ENCODE data around the gene SMR3A. TPM values are rescaled to one million over a fixed set of nuclear protein-coding genes. Genes with fewer than 3 reads are reported as not detected.

Gene SMR3A
- total RNA-seq, 4 donors from 2014 or later: not detected

DNA sequence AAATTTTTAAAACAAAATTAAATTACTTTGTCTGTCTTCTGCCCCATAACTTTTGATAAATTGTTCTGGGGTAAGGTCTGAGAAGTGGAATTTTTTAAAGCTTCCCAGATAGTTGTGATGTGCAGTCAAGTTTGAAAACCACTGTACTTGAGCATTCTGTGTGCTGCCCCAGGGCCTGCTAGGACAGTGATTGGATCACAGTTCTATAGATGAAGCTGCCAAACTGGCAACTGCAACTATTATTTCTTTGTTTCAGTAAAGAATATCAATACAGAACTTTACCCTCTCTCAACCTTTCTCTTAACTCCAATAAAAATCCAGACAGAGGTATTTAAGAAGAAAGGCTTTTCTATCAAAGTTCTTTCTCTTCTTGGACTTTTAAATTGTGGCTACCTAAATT, 37.0 kb downstream of the SMR3A start, which contains the start of gene OPRPN:
TSS of gene OPRPN (plus strand) at position 361 of the 400 bp plus-strand sequence. CDS start 1,346 bp downstream, outside the sequence.
- DNase-seq: no peak
- no peaks in the 10 kb centered on the region for H3K27me3 ChIP-seq
- no peaks in the 10 kb centered on the region for H3K9me3 ChIP-seq
- H3K27ac ChIP-seq: no peak within 1 kb of the TSS
- TF ChIP-seq POLR2A (IDR thresholded peaks at IDR 0.05): no peak
- TF ChIP-seq CTCF (IDR thresholded peaks at IDR 0.05): no peak
- no peaks in the 10 kb centered on the region for H3K36me3 ChIP-seq
- H3K4me1 ChIP-seq: no peaks in the 10 kb centered on the region
- H3K4me3 ChIP-seq: no peak within 1 kb of the TSS

DNA sequence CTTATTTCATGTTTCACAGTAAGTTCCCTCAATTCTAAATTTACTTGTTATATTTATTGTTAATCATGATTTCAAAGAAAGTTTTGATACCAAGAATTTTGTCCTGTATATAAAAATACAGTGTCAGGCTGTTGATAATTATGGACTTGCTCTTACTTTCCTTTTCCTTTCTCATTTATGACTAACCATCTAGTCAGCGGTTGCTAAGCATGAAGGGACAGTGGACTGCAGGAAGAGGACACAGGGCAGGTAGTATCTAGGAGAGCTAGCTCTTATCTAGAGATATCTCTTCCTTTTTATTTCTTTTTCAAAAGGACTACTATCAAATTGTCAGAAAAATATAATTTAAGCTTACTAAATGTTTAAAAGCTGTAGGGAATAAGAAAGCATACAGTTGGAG, 38.8 kb downstream of the SMR3A start:
- DNase-seq: no peak
- Histone ChIP-seq H3K27ac (no peak overlapping the region), H3K4me3 (no peak overlapping the region), H3K27me3 (no peaks in the 10 kb centered on the region), H3K4me1 (no peaks in the 10 kb centered on the region), H3K9me3 (no peaks in the 10 kb centered on the region), H3K36me3 (no peaks in the 10 kb centered on the region)
- no peak for TF ChIP-seq CTCF (IDR thresholded peaks at IDR 0.05)
- TF ChIP-seq POLR2A (IDR thresholded peaks at IDR 0.05): no peak

DNA sequence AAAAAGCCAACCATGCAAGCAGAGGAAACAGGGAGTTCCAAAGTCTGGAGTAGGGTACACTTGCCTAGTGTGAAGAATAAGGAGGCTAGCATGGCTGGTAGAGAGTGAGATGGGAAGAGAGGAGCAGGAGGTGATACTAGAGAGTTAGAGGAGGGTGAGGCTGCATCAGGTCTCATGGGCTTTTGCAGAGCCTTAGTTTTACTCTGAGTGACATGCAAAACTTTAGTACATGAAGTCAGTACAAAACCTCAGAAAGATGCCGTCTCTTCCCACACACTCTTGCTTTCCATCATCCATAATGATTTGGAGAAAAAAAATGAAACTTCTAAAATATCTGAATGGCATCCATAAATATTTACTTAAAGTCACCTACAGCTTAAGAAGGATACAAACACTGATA, 42.2 kb downstream of the SMR3A start:
- Histone ChIP-seq H3K27ac (no peak overlapping the region), H3K9me3 (no peaks in the 10 kb centered on the region), H3K36me3 (no peaks in the 10 kb centered on the region), H3K27me3 (no peaks in the 10 kb centered on the region), H3K4me1 (no peaks in the 10 kb centered on the region), H3K4me3 (no peak overlapping the region)
- DNase-seq: no peak
- TF ChIP-seq CTCF (IDR thresholded peaks at IDR 0.05): no peak
- no peak for TF ChIP-seq POLR2A (IDR thresholded peaks at IDR 0.05)

DNA sequence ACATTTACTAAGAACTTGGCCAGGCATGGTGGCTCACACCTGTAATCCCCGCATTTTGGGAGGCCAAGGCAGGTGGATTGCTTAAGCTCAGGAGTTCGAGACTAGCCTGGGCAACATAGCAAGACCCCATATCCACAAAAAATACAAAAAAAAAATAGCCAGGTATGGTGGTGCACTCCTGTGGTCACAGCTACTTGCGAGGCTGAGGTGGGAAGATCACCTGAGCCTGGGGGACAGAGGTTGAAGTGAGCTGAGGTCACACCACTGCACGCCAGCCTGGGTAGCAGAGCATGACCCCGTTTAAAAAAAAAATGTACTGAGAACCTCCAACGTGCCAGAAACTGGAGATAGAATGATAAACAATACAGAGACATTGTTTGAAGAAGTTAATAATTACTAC, 45.2 kb downstream of the SMR3A start:
- Histone ChIP-seq H3K9me3 (no peaks in the 10 kb centered on the region), H3K4me3 (no peak overlapping the region), H3K27me3 (no peaks in the 10 kb centered on the region), H3K4me1 (no peaks in the 10 kb centered on the region), H3K36me3 (no peaks in the 10 kb centered on the region), H3K27ac (no peak overlapping the region)
- DNase-seq: no peak
- TF ChIP-seq POLR2A (IDR thresholded peaks at IDR 0.05) (no peak), CTCF (IDR thresholded peaks at IDR 0.05) (no peak)

Other genes with a start within 250 kb of the SMR3A start
- gene PRR27, start 206.5 kb upstream of the SMR3A start, total RNA-seq: not detected
- not detected for gene ODAM, start 165.0 kb upstream of the SMR3A start, total RNA-seq
- 10 to 100 TPM in 1 of 4 donors, 1 to 10 TPM in 1, not detected in 2; 2.4 to 36.3 TPM for gene FDCSP, start 134.6 kb upstream of the SMR3A start, total RNA-seq
- gene CSN3, start 118.2 kb upstream of the SMR3A start, total RNA-seq: not detected
- not detected for gene CABS1, start 25.8 kb upstream of the SMR3A start, total RNA-seq
- gene SMR3B, start 22.4 kb downstream of the SMR3A start, total RNA-seq: not detected
- gene OPRPN, start 37.2 kb downstream of the SMR3A start, total RNA-seq: not detected
- not detected for gene MUC7, start 111.4 kb downstream of the SMR3A start, total RNA-seq
- gene AMTN, start 157.8 kb downstream of the SMR3A start, total RNA-seq: not detected
- gene AMBN, start 231.5 kb downstream of the SMR3A start, total RNA-seq: not detected